ENCODE measurements around the gene PSME3. TPM values are rescaled to one million over a fixed set of nuclear protein-coding genes. Genes with fewer than 3 reads are reported as not detected.

Gene PSME3, protein sequence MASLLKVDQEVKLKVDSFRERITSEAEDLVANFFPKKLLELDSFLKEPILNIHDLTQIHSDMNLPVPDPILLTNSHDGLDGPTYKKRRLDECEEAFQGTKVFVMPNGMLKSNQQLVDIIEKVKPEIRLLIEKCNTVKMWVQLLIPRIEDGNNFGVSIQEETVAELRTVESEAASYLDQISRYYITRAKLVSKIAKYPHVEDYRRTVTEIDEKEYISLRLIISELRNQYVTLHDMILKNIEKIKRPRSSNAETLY
- total RNA-seq (2014; rRNA removed; shearing (Covaris generic)), result 109 and 113 TPM in 2 replicates

DNA sequence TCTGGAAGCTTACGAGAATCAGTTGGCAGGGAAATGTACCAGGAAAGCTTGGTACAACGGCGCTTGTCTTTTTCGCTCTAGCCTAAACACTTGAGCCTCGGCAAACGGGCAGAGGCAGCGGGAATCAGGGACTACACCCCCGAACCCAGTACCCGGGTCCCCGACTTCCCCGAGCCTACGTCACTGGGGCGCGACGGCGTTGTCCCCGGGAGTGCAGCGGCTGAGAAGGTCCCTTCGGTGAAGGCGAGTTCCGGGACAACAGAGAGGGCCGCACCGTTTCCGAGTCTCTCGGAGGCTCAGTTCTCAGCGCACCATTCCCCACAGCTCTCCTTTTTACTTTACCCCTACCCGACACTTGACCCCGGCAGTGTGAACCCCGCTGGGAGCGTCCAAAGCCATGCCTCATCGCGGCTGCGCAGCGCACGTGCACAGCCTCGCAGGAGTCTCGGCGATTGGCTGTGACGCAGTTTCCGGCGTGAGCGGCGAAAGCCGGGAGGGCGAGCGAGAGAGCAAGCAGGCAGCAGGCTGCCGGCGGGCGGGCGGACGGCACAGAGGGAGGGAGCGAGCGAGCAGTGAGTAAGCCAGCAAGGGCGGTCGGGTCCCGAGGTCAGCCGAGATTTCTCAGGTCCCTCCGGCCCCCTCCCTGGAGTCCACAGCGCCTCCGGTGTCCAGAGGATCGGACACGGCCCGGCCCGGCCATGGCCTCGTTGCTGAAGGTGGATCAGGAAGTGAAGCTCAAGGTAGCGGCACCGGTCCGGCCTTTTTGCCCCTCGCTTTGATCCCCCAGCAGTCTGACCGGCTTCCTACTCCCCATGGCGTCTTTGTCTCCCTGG lies at the start of gene PSME3:
TSS of gene PSME3 (plus strand) at position 464 of the 833 bp plus-strand sequence. CDS start at position 699, 235 bp downstream.
- DNase-seq (ENCODE audit: low spot score), result peak; percentile 85

DNA sequence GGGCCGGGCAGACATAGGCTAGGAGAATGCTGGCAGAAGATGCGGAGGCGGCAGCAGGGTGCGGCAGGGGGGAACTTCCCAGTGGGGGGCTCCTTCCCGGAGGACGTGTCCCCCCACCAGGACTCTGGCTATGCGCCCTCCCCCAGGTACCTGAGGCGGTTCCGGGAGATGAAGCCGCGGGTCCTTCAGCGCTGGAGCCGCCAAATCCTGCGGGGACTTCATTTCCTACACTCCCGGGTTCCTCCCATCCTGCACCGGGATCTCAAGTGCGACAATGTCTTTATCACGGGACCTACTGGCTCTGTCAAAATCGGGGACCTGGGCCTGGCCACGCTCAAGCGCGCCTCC lies 49.4 kb upstream of the PSME3 start:
- no peak for DNase-seq (ENCODE audit: low spot score)

DNA sequence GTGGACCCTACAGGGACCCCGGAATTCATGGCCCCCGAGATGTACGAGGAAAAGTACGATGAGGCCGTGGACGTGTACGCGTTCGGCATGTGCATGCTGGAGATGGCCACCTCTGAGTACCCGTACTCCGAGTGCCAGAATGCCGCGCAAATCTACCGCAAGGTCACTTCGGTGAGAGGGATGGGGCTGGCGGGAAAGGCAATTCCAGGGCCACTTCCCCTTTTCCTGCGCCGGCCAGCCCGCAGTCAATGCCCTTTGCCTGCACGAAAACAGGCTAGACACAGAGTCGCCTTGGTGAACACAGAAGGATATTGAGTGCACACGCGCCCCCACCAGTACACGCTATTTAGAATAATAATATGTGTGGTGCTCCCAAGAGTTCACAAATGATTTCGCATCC lies 48.8 kb upstream of the PSME3 start:
- no peak for DNase-seq (ENCODE audit: low spot score)

DNA sequence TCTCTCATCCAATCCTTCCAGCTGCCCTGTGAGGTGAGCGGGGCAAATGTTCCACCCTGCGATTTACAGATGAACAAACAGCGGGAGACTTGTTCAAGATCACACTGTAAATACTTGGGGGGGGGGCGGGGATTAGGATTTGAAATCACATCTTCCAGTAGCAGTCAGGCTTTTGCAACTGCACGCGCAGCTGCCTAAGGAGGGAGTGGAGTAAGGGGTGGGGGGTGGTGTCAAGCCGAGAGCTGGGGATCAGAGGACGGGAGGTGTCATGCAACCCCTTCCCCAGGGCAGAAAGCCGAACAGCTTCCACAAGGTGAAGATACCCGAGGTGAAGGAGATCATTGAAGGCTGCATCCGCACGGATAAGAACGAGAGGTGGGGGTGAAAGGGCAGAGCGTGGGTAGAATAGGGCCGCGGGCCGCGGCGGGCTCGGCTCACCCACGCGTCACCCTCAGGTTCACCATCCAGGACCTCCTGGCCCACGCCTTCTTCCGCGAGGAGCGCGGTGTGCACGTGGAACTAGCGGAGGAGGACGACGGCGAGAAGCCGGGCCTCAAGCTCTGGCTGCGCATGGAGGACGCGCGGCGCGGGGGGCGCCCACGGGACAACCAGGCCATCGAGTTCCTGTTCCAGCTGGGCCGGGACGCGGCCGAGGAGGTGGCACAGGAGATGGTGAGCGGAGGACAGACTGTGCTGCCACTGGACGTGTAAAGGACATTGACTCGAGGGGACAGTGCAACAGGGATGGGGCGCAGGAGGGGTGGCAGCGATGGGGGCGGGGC lies 48.2 kb upstream of the PSME3 start:
- no peak for DNase-seq (ENCODE audit: low spot score)

DNA sequence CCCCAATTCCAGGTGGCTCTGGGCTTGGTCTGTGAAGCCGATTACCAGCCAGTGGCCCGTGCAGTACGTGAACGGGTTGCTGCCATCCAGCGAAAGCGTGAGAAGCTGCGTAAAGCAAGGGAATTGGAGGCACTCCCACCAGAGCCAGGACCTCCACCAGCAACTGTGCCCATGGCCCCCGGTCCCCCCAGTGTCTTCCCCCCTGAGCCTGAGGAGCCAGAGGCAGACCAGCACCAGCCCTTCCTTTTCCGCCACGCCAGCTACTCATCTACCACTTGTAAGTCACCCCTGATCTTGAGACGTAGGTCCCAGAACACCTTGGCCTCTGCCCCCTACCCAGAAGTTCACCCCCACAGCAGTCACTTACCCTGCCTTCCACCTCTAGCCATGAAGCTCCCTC lies 45.9 kb upstream of the PSME3 start:
- DNase-seq (ENCODE audit: low spot score), result no peak

DNA sequence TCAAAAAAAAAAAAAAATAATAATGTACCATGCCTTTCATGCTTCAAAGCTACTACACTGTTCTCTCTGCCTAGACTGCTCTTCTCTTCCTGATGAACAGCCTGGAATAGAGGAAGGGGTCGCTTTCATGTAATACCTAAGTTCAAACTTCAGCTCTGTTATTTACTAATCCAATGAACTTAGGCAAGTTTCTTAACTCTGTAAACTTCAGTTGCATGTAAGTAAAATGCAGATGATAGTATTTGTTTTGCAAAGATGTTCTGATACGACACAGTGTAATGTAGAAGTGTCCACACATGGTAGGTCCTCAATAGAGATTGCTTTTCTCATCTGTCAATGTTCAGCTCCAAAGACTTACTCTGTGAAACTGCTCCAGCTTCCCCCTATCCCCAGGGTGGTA lies 41.2 kb upstream of the PSME3 start:
- no peak for DNase-seq (ENCODE audit: low spot score)

DNA sequence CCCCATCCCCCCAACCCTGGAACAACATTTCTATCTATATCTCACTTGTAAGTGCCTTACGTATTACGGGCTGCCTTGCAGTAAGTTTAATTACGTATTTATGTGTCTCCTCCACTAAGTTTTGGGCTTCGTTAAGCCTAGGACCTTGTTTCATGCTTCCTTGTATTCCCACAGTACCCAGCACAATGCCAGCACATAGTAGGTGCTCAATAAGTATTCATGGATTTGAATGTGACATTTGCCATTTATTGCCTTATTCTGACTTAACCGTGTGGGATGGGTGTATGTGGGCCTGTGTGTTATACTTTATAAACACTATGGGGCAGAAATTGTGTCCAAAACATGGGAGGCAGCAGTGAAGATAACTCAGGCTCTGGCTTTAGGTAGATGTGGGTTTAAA lies 40.7 kb upstream of the PSME3 start:
- DNase-seq (ENCODE audit: low spot score), result no peak

DNA sequence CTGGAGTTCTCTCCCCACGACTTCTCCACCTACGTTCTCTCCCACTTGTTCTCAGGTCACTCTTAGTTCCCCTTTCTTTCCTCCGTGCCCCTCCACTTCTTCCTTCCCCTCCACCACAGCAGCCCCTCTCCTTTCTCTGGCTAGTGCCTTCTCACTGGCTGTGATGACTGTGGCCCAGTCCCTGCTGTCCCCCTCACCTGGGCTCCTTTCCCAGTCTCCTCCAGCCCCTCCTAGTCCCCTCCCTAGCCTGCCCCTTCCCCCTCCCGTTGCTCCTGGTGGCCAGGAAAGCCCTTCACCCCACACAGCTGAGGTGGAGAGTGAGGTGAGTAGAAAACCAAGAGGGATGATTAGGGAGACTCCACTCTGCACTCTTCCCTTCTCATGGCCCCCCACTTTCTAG lies 38.1 kb upstream of the PSME3 start:
- DNase-seq (ENCODE audit: low spot score), result no peak

DNA sequence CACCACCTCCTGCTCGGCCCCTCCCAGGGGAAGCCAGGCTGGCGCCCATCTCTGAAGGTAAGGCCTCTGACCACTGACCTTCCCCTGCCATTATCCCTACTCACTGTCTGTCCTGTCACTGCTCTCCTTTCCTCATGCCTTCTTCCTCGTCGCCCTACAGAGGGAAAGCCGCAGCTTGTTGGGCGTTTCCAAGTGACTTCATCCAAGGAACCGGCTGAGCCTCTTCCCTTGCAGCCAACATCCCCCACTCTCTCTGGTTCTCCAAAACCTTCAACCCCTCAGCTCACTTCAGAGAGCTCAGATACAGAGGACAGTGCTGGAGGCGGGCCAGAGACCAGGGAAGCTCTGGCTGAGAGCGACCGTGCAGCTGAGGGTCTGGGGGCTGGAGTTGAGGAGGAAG lies 37.7 kb upstream of the PSME3 start:
- DNase-seq (ENCODE audit: low spot score), result no peak

DNA sequence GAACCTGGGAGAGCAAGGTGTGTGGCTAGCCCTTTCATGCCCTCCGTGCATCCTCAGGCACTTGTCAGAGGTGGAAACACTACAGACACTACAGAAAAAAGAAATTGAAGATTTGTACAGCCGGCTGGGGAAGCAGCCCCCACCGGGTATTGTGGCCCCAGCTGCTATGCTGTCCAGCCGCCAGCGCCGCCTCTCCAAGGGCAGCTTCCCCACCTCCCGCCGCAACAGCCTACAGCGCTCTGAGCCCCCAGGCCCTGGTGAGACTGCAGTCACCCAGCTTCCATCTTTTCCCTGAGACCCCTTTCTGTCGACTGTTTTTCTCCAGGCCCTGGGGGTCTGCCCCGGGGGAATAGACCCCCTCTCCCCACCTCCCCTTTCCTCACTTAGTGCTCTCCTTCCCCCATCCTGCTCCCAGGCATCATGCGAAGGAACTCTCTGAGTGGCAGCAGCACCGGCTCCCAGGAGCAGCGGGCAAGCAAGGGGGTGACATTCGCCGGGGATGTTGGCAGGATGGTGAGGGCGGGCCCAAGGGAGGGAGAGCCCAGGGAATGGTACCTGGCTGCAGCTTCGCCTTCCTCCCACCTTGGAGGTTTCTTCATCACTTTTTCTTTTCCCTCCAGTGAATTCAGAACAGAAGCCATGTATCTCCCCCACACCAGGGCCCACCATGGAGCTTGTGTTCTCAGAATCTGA lies 37.0 kb upstream of the PSME3 start:
- DNase-seq (ENCODE audit: low spot score), result no peak

DNA sequence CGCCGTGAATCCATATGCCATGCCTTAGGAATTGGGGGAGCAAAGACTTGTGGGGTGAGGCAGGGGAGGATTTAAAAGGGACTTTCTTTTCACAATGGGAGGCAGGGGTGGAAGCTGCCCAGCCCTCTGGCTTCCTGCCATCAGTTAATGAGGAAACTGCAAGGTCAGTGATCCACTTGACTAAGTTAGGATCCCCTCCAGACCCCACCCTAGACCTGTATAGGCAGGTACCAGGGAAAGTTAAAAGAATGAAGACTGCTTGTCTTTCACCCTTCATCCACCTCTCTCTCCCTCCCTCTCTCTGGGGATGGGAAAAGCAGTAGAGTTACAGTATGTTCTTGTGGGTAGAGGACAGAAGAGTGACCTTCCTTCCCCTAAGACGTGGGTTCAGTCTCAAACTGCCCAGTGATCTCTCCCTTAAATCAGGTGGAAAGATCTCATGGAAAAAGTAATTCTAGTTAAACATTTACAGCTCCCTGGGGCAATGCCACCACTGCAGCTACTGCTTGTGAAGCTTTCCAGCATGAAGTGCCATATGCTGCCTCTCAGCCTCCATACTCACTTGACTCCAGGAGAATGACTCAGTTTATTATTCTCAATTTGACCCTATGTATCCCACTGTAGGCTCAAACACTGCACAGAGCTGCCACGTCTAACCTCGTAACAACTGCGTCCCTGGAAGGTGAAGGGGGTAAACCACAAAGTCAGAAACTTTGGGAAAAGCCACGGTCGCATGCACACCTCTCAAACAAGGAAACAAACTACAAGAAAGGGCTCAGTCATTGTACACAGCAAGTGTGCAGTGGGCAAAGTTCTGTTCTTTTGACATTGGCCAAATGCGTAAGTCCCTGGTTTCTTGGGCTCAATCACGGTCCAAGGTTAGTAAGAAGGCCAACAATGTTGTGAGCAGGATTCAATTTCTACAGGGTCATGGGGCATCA lies 35.9 kb upstream of the PSME3 start:
- DNase-seq (ENCODE audit: low spot score), result no peak

DNA sequence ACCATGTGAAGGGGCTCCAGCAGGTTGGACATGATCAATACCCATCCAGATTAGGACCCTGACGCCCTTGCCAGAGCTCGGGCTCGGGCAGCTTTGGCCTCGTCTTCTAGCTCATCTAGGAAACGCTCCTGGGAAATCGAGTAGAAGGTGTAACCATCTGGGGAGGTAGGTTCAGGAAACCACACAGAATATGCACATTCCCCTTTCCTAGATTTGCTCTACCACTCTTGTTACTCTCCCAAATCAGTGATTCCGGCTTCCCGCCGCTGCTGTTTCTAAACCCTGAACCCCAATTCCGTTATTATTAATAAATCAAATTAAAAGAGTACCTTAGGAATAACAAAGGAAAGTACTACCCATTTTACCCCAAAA lies 35.2 kb upstream of the PSME3 start:
- DNase-seq (ENCODE audit: low spot score), result no peak

DNA sequence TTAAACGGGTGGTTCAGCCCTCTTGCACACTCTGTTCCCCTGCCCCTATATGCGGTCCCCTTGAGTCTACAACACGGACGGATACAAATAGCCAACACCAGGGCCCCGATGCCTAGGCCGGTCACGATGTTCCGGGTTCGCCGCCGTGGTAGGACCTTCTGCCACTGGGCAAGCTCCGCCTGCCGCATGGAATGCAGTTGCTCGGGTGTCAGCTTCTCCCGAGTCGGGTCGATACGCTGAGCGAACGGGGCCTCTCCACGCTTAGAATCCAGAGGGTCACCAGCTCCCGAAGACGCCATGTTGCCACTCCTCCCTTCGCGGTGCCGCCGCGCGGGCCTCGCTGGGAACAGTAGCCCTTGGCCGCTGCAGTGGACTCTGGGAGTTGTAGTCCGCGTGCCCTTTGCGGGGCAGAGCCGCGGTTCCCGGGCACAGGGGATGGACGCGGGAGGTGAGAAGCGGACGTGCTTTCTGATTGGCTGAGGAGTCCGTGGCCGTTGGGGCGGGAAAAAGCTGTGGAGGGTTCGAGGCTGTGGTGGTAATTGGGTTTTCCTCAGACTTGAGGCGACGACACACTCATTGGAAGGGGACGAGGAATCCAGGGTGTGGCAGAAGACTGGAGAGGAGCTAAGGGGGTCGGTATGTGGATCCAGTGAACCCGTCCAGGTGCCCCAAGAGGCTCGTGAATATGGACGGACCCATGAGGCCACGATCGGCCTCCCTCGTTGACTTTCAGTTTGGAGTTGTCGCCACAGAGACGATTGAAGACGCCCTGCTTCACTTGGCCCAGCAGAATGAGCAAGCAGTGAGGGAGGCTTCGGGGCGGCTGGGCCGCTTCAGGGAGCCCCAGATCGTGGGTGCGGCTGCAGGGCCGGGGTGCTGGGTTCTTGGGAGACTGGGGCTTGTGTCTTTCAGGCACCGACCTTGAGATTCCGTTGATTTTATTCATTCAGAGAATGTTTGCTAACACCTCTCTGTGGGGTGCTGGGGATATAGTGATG lies 34.5 kb upstream of the PSME3 start, which contains the start of the genes CNTD1 and COA3:
TSS of gene CNTD1 (plus strand) at position 479 of the 998 bp plus-strand sequence. CDS start at position 686, 207 bp downstream.
TSS of gene COA3 (minus strand) at position 322 of the 998 bp plus-strand sequence. CDS start at position 299, 23 bp downstream.
- peak; percentile 77 for DNase-seq (ENCODE audit: low spot score)

DNA sequence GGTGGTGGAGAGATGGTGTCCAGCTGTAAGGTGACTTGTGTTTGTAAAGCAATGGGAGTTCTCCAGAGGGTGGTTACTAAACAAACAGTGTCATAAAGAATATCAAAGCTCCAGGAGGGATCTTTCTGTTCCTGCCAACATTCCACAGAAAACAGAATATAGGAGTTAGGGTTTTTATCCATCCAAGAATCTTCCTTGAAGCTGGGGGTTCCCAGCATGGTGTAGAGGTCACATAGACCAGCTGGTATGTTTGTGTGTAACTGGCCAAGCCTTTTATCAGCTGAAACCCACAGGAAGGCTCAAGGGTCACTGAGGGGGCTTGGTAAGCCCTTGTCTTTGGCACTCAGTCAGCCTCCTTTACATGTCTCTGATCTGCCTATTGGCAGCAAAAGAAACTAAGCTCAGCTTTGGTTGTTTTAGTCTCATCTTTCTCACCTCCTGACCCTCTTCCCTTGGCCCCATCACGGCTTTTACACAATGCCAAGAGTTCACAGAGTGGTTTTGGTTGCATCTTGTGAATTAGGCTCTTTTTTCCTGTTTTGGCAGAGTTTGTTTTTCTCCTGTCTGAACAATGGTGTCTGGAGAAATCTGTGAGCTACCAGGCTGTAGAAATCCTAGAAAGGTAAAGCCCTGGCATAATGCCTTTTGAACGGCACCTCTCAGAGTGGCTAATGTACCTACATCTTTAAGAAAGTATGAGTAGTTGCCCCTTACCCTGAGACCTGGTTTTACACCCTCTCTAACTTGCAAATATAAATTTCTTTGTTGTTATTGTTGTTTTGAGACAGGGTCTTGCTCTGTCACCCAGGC lies 29.9 kb upstream of the PSME3 start:
- DNase-seq (ENCODE audit: low spot score), result no peak

DNA sequence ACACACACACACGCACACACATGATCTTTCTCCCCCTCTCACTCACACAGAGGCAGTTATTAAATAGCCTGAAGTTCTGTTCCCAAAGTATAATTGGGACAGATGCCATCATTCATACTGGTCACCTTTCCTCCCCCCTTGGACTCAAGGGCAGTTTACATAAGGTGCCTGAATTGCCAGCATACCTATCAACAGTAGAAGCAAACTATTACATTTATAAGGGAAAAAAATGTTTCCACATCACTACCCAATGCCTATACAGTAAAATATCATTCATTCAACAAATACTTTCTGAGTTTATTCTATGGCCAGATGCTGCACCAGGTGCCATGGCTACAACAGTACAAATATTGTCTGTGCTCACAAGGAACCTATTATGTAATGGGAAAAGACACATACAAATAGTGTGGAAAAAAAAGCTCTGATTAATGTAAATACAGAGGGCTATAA lies 28.3 kb upstream of the PSME3 start:
- no peak for DNase-seq (ENCODE audit: low spot score)

DNA sequence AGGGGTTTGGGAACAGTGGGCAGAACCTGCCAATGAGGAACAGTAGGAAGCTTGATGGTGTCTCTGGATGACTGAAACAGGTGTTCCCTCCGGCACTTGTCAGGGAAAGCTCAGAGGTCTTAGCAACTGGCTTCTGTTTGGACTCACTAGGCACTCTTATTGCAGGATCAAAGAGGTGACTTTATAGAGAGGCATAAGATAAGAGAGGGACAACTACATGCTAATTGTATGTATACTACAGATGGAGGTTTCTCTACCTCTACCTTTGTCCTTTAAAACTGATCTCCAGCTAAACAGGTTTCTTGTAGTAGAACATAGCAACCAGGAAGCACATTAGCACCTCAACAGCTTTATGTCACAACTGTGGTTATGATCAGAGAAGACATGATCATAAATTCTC lies 26.9 kb upstream of the PSME3 start:
- DNase-seq (ENCODE audit: low spot score), result no peak

DNA sequence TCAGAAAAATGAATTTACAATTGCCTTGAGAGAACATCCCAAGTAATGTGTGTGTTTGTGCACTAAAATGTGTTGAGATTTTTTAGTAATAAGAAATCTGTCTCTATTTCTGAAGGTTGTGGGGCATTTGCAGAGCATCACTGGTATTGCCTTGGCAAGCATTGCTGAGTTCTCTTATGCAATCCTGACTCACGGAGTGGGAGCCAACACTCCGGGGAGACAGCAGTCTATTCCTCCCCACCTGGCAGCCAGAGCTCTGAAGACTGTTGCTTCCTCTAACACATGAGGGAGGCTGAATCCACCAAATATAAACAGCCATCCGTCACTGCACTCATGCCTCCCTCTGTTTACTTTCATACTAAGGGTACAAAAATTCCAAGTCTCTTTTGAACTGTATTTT lies 23.9 kb upstream of the PSME3 start:
- DNase-seq (ENCODE audit: low spot score), result peak; percentile 23

DNA sequence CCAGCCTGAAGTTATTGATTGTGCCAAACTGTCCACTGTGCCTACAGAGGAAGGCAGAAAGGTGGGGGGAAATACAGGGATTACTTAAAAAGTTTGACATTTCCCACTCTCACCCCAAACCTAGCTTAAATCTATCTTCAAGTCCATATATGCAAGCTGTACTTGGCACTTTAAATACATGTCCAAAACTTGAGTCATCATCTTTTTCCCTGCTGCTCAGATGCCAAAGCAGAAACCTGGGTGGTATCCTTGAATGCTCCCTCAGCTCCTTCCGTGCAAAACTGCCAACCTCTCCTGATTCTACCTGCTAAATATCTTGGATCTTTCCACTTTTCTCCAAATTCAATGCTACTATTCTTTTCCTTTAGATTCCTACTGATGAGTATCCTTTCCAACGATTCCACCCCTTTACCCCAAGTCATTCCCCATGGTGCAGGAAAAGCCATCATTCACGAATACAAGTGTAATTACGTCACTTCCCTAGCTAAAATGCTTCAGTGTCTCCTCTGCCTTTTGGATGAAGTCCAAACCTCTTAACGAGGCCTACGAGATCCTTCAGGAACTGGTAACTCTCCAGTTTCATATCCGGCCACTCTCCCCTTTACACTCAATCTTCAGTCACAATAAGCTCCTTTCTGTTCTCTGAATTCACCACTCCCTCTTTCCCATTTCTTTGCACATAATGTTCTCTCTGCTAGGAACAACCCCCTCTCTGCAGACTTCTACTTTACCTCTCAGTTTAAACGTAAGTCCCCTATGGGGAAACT lies 18.4 kb upstream of the PSME3 start:
- DNase-seq (ENCODE audit: low spot score), result no peak
